ENCODE data around the gene SPATA46. TPM values are rescaled to one million over a fixed set of nuclear protein-coding genes. Genes with fewer than 3 reads are reported as not detected.
A peak's percentile ranks its signal among the peaks of the same experiment; 100 is the strongest.

The SPATA46 gene
- total RNA-seq, 3 donors from 2014 or later = not detected

DNA sequence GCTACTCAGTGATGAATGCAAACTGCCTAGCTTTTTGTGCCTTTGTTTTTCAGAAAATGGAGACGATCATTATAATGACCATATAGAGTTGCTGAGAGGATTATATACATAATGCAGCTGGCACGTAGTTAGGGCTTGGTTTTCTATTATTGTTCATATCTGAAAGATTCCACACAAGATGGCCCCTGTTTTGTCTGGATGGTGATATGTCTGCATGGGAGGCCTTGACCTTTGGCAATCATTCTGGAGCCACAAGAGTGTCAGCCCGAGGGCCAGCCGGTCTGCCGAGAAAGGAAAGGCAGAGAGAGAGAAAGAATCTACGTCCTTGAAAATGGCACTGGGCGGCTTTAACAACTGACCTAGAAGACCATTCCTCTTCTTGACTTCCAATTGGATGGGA is 41.0 kb upstream of the SPATA46 start:
- H3K4me3 ChIP-seq = no peak overlapping the region
- peaks cover 5% of the 10 kb centered on the region for H3K4me1 ChIP-seq (ENCODE audit: low read depth)
- intact Hi-C loops (cut with DNase I, micrococcal nuclease) = no loop called here
- DNase-seq (no peak), ATAC-seq (no peak)
- no peaks in the 10 kb centered on the region for H3K9me3 ChIP-seq
- no peaks in the 10 kb centered on the region for H3K36me3 ChIP-seq (ENCODE audit: low read depth)
- TF ChIP-seq CTCF (IDR thresholded peaks at IDR 0.05) = no peak

GRCh38 chr1:162416909-162417308 is 40.3 kb upstream of the SPATA46 start:
- no peaks in the 10 kb centered on the region for H3K9me3 ChIP-seq
- DNase-seq (no peak), ATAC-seq (no peak)
- H3K4me3 ChIP-seq = no peak overlapping the region
- H3K4me1 ChIP-seq (ENCODE audit: low read depth) = peaks cover 5% of the 10 kb centered on the region
- intact Hi-C loops (cut with DNase I, micrococcal nuclease) = no loop called here
- no peaks in the 10 kb centered on the region for H3K36me3 ChIP-seq (ENCODE audit: low read depth)
- TF ChIP-seq CTCF (IDR thresholded peaks at IDR 0.05) = no peak

DNA sequence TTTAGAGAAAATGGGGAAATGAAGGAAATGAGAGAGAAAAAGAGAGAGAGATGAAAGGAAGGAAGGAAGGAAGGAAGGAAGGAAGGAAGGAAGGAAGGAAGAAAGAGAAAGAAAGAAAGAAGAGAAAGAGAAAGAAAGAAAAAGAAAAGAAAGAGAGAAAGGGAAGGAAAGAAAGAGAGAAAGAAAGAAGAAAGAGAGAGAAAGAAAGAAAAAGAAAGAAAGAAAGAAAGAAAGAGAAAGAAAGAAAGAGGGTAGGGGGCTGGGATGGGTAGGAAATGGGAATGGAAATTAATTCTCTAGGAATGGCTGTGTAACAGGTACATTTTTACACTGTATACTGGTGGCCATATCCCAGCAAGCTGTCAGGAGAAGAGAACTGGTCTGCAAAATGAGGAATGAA is 39.6 kb upstream of the SPATA46 start:
- no peak for TF ChIP-seq CTCF (IDR thresholded peaks at IDR 0.05)
- Histone ChIP-seq H3K9me3 (no peaks in the 10 kb centered on the region), H3K4me1 (ENCODE audit: low read depth) (peaks cover 3% of the 10 kb centered on the region), H3K4me3 (no peak overlapping the region), H3K36me3 (ENCODE audit: low read depth) (no peaks in the 10 kb centered on the region)
- DNase-seq = no peak
- ATAC-seq = no peak
- intact Hi-C loops (cut with DNase I, micrococcal nuclease) = no loop called here

GRCh38 chr1:162412002-162412401 is 35.3 kb upstream of the SPATA46 start, which contains the start of gene SH2D1B:
TSS of gene SH2D1B (minus strand) at chr1:162412136. CDS start at chr1:162412016, 120 bp downstream.
- no peak for TF ChIP-seq CTCF (IDR thresholded peaks at IDR 0.05)
- Histone ChIP-seq H3K4me3 (no peak within 1 kb of the TSS), H3K36me3 (ENCODE audit: low read depth) (no peaks in the 10 kb centered on the region), H3K4me1 (ENCODE audit: low read depth) (no peaks in the 10 kb centered on the region), H3K9me3 (no peaks in the 10 kb centered on the region)
- DNase-seq = no peak
- peak; percentile 55 for ATAC-seq
- intact Hi-C loops (cut with DNase I, micrococcal nuclease) = no loop called here

- intact Hi-C loops (cut with DNase I, micrococcal nuclease) = no loop called here
Measured at GRCh38 chr1:162407539-162407938, 30.9 kb upstream of the SPATA46 start.

More at GRCh38 chr1:162407539-162407938, 30.9 kb upstream of the SPATA46 start:
- no peak overlapping the region for H3K4me3 ChIP-seq
- ATAC-seq = no peak
- no peak for DNase-seq
- no peaks in the 10 kb centered on the region for H3K36me3 ChIP-seq (ENCODE audit: low read depth)
- TF ChIP-seq CTCF (IDR thresholded peaks at IDR 0.05) = no peak
- no peaks in the 10 kb centered on the region for H3K9me3 ChIP-seq
- H3K4me1 ChIP-seq (ENCODE audit: low read depth) = no peaks in the 10 kb centered on the region
